HEK293T (cell line): ENCODE measurements around the gene SETBP1.

Experiments used
- ARNT ChIP-seq: fragments of 450-650 bp; IDR thresholded peaks from 2 replicates; pipeline ENCODE4 v1.6.1; 2017; ENCODE audit warnings: mild to moderate bottlenecking
- BHLHE40 ChIP-seq: fragments of 450-650 bp; IDR thresholded peaks from 2 replicates; pipeline ENCODE4 v1.6.1; 2016; ENCODE audit warnings: mild to moderate bottlenecking, moderate library complexity, borderline replicate concordance
- ELF4 ChIP-seq: fragments of 450-650 bp; IDR thresholded peaks from 2 replicates; pipeline ENCODE4 v1.6.1; 2017; ENCODE audit warnings: antibody characterized with exemption
- FOXA1 ChIP-seq: fragments of 450-650 bp; IDR thresholded peaks from 2 replicates; pipeline ENCODE4 v1.6.1; 2016; ENCODE audit warnings: mild to moderate bottlenecking
- FOXK2 ChIP-seq: fragments of 450-650 bp; IDR thresholded peaks from 2 replicates; pipeline ENCODE4 v1.6.1; 2016; ENCODE audit warnings: mild to moderate bottlenecking
- HDGF ChIP-seq: fragments of 450-650 bp; IDR thresholded peaks from 2 replicates; pipeline ENCODE4 v1.6.1; 2017; ENCODE audit warnings: antibody characterized with exemption, borderline replicate concordance
- L3MBTL2 ChIP-seq: fragments of 450-650 bp; conservative IDR thresholded peaks from 2 replicates; pipeline ENCODE4 v1.6.1; 2016; ENCODE audit warnings: mild to moderate bottlenecking
- SP1 ChIP-seq: fragments of 450-650 bp; IDR thresholded peaks from 2 replicates; pipeline ENCODE4 v1.6.1; 2017
- SUZ12 ChIP-seq: fragments of 450-650 bp; IDR thresholded peaks from 2 replicates; pipeline ENCODE4 v1.6.1; 2016; ENCODE audit warnings: mild to moderate bottlenecking
- TF ChIP-seq, protein P1 (sequence below): fragments of 450-650 bp; IDR thresholded peaks from 2 replicates; pipeline ENCODE4 v1.6.1; 2016

DNA sequence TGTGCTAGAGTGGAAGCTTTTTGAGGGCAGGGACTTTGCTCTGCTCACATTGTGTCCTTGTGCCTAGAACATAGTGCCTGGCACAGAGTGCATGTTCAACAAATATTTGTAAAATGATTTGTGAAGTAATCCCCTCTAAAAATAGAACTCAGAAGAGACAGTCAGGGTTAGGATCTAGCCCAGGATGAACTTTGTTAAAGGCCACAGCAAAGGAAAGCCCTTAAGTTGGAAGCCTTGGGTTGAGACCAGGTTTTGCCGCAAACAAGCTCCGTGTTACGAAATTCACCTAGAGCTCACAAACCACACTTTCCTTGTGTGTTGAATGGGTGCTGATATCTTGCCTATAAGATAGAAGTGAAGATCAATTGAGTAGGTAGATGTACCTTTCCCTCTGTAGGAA lies 84.2 kb downstream of the SETBP1 start:
- TF ChIP-seq SP1 (no peak), SUZ12 (no peak), FOXK2 (no peak), ELF4 (no peak), FOXA1 (no peak), HDGF (no peak), L3MBTL2 (no peak), BHLHE40 (no peak), ARNT (no peak)
- TF ChIP-seq, protein P1, sequence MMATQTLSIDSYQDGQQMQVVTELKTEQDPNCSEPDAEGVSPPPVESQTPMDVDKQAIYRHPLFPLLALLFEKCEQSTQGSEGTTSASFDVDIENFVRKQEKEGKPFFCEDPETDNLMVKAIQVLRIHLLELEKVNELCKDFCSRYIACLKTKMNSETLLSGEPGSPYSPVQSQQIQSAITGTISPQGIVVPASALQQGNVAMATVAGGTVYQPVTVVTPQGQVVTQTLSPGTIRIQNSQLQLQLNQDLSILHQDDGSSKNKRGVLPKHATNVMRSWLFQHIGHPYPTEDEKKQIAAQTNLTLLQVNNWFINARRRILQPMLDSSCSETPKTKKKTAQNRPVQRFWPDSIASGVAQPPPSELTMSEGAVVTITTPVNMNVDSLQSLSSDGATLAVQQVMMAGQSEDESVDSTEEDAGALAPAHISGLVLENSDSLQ: no peak
